Measurements from ENCODE around the gene GAPVD1. TPM values are rescaled to one million over a fixed set of nuclear protein-coding genes. Genes with fewer than 3 reads are reported as not detected.

Gene GAPVD1
- total RNA-seq, 1 experiment from 2014 or later: 39.5 TPM

- Histone ChIP-seq H3K4me2 (ENCODE audit: insufficient read depth, insufficient read length, low read length) (no peak overlapping the region), H3K23ac (ENCODE audit: insufficient read length, low read depth, low read length) (no peak overlapping the region), H3K9ac (ENCODE audit: extremely low read depth, insufficient read length, low read length) (no peak overlapping the region), H4K91ac (ENCODE audit: insufficient read length, low read depth, low read length) (no peak overlapping the region), H3K9me3 (ENCODE audit: control insufficient read depth, low read depth, low read length) (no peaks in the 10 kb centered on the region), H2BK15ac (ENCODE audit: low read depth, low read length) (no peak overlapping the region), H2BK20ac (ENCODE audit: low read depth, low read length, poor library complexity, severe bottlenecking) (no peak overlapping the region), H3K23me2 (ENCODE audit: insufficient read length, low read depth, low read length, poor library complexity, severe bottlenecking) (peaks cover 6% of the 10 kb centered on the region), H2BK12ac (ENCODE audit: insufficient read length, low read depth, low read length) (no peak overlapping the region), H3K79me2 (ENCODE audit: insufficient read depth, low read length) (no peaks in the 10 kb centered on the region), H2BK5ac (ENCODE audit: insufficient read length, low read length) (no peak overlapping the region), H3K27ac (ENCODE audit: insufficient read length, low read depth, low read length) (no peak overlapping the region), H2BK120ac (ENCODE audit: low read depth, low read length, poor library complexity, severe bottlenecking) (no peak overlapping the region), H3T11ph (ENCODE audit: low read length) (no peak overlapping the region), H4K8ac (replicated peaks; ENCODE audit: insufficient read length, low read depth, low read length) (no peak overlapping the region), H3K56ac (ENCODE audit: insufficient read length, low read depth, low read length) (no peak overlapping the region), H2AK5ac (ENCODE audit: insufficient read length, low read length) (no peak overlapping the region), H3K4ac (ENCODE audit: low read depth, low read length) (no peak overlapping the region), H4K5ac (ENCODE audit: insufficient read length, low read depth, low read length) (no peak overlapping the region), H3K18ac (ENCODE audit: insufficient read length, low read depth, low read length) (no peak overlapping the region), H2AFZ (ENCODE audit: low read length) (no peak overlapping the region), H3K14ac (ENCODE audit: insufficient read depth, low read length) (no peak overlapping the region), H3K79me1 (ENCODE audit: insufficient read depth, low read depth, low read length, poor library complexity, severe bottlenecking) (no peaks in the 10 kb centered on the region), H3K4me1 (ENCODE audit: insufficient read depth, low read length) (no peaks in the 10 kb centered on the region; the same call in 1 of the 2 replicates), H3K27me3 (ENCODE audit: insufficient read depth, low read length) (no peaks in the 10 kb centered on the region), H4K20me1 (ENCODE audit: control insufficient read depth, insufficient read depth, insufficient read length) (no peaks in the 10 kb centered on the region)
- no peak for DNase-seq
- Mint-ChIP-seq H3K27me3 (ENCODE audit: low read depth) (peaks cover 31% of the 10 kb centered on the region), H3K9me3 (no peaks in the 10 kb centered on the region; a peak in 1 of 5 replicates), H3K4me1 (peaks cover 7 to 18% of the 10 kb centered on the region in 2 experiments), H3K36me3 (ENCODE audit: insufficient read depth in 1 of 3, low read depth in 3 of 3) (no peaks in the 10 kb centered on the region; a peak in 1 of 7 replicates), H3K4me3 (no peak overlapping the region), H3K27ac (peak overlapping the region in 1 of 3 experiments; percentile 23; a peak in 2 of 7 replicates)
- no CpG with 5 or more reads among the region's 10 CpGs for WGBS (ENCODE audit: extremely low coverage, insufficient read length, low lambda C conversion rate)
- TF ChIP-seq CTCF (conservative IDR thresholded peaks at IDR 0.05): no peak
Observed at GRCh38 chr9:125412166-125412565, 150.5 kb downstream of the GAPVD1 start.

Measured in H9 (cell line).